Caki2 (cell line): ENCODE data around the gene KRTAP13-2. TPM values are rescaled to one million over a fixed set of nuclear protein-coding genes. Genes with fewer than 3 reads are reported as not detected.

Experiments
- DNase-seq: peaks from one replicate; pipeline ENCODE4 v3.0.0-alpha.2; 2015; ENCODE audit warnings: low read depth
- in situ Hi-C: cut with HindIII; loops from 2 replicates; pipeline ENCODE4 v1.10.0; 2016; ENCODE audit warnings: low sequenced_read_pairs, low pct_unique_long_range_greater_than_20kb, mixed read lengths
- total RNA-seq: library from RNA; depleted of rRNA; stranded (reverse); fragments of >200 nt; shearing (Covaris generic); gene quantifications from 2 replicates; pipeline ENCODE4 v1.2.3, GENCODE V29; 2014; ENCODE audit warnings: low replicate concordance; rRNA removed

The KRTAP13-2 gene
- total RNA-seq, 1 experiment from 2014 or later, result not detected

DNA sequence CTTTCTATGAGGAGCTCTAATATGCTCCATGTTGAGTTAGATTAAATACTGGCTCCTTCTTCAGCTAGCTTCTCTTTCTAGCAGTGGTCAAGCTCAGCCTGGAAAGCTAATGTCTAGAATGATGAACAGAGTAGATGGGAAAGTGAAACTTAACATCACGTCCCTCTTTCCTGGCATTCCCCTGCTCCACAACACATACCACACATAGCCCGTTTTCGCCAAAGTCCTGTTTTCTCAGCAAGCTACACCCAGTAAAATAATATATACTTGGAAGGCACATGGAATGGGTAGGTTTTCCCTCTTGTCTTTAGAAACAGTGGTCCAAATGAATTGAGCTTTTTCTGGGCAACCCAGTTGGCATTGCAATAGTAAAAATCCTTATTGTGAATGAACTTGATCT lies 38.3 kb downstream of the KRTAP13-2 start:
- no peak for DNase-seq
- in situ Hi-C loops, result no loop called here

DNA sequence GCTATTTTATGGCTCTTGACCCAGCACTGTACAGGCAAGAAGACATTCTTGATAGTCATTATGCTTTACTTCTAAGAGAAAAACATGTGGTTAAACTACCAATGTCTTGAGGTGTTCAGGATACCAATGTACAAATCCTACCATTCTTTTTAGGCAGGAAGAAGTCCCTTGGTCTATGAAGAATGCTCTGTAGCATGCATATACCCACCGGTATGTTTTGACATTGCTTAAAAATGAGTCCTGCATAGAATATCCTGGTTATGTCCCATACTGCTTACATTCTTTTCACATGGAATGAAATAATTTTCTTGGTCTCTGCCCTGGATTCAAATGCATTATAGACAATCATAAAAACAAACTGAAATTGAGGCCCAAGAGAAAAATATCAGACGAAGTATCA lies 39.4 kb downstream of the KRTAP13-2 start:
- no peak for DNase-seq
- in situ Hi-C loops, result no loop called here

DNA sequence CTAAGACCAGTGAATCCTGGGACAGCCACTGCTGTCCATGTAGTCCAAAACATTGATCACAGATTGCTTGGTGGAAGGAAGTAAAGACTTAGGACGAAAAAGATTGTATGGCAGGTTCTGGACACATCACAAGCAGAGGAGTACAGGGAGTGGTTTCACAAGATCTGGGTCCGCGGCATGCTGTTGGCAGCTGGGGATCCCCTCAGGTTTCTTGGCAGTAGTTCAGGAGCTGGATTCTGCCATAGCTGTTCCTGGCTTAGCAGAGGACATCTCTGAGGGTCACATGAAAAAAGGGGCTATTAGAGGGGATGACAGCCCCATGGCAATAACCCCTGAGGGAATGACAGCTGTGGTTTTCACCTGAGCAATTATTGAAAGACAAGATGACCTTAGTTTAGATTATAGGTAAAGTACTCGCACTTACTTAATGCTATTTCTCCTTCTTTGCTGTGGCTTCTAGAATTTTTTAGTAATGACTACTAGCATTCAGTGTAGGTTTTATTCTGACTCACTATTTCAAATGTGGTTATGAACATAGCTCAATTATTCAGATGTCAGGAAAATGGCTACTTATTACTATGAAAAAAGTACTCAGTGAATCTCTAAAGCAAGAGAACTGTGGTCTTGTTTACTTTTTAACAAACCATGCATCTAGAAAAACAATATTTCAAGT lies 42.7 kb downstream of the KRTAP13-2 start:
- in situ Hi-C loops, result no loop called here
- DNase-seq, result no peak

DNA sequence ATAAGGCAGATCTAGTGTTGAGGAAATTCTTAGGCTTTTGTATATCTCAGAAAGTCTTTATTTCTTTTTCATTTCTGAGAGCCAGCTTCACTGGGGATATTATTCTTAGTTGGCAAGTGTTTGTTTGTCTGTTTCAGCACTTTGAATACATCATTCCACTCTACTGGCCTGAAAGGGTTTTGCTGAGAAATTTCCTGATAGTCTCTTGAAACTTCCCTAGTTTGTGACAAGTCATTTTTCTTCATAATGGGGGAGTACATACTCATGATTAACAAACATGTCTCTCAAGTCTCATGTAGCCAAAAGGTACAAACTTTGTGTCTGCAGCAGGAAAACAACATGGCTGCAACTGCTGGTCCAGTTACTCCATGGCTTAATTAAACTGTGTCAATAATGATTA lies 45.7 kb downstream of the KRTAP13-2 start:
- in situ Hi-C loops, result no loop called here
- no peak for DNase-seq

Other genes with a start within 250 kb of the KRTAP13-2 start
- gene CLDN17, start 205.5 kb downstream of the KRTAP13-2 start, total RNA-seq, result not detected in 2 replicates
- not detected in 2 replicates for gene CLDN8, start 156.2 kb downstream of the KRTAP13-2 start, total RNA-seq
- gene KRTAP24-1, start 89.3 kb downstream of the KRTAP13-2 start, total RNA-seq, result not detected in 2 replicates
- gene KRTAP25-1, start 82.8 kb downstream of the KRTAP13-2 start, total RNA-seq, result not detected in 2 replicates
- gene KRTAP26-1, start 52.0 kb downstream of the KRTAP13-2 start, total RNA-seq, result not detected in 2 replicates
- gene KRTAP27-1, start 34.6 kb downstream of the KRTAP13-2 start, total RNA-seq, result not detected in 2 replicates
- gene KRTAP23-1, start 23.7 kb downstream of the KRTAP13-2 start, total RNA-seq, result not detected in 2 replicates
- gene KRTAP13-1, start 23.8 kb upstream of the KRTAP13-2 start, total RNA-seq, result not detected in 2 replicates
- not detected in 2 replicates for gene KRTAP13-3, start 53.7 kb upstream of the KRTAP13-2 start, total RNA-seq
- not detected in 2 replicates for gene KRTAP13-4, start 57.9 kb upstream of the KRTAP13-2 start, total RNA-seq
- gene KRTAP15-1, start 68.0 kb upstream of the KRTAP13-2 start, total RNA-seq, result not detected in 2 replicates
- not detected in 2 replicates for gene KRTAP19-1, start 108.1 kb upstream of the KRTAP13-2 start, total RNA-seq
- gene KRTAP19-2, start 115.2 kb upstream of the KRTAP13-2 start, total RNA-seq, result not detected in 2 replicates
- gene KRTAP19-3, start 119.7 kb upstream of the KRTAP13-2 start, total RNA-seq, result not detected in 2 replicates
- not detected in 2 replicates for gene KRTAP19-4, start 124.9 kb upstream of the KRTAP13-2 start, total RNA-seq
- not detected in 2 replicates for gene KRTAP19-5, start 129.9 kb upstream of the KRTAP13-2 start, total RNA-seq
- not detected in 2 replicates for gene KRTAP19-6, start 169.6 kb upstream of the KRTAP13-2 start, total RNA-seq
- gene KRTAP19-7, start 189.0 kb upstream of the KRTAP13-2 start, total RNA-seq, result not detected in 2 replicates
- not detected in 2 replicates for gene KRTAP22-2, start 218.1 kb upstream of the KRTAP13-2 start, total RNA-seq
- gene KRTAP6-3, start 220.2 kb upstream of the KRTAP13-2 start, total RNA-seq, result not detected in 2 replicates
- gene KRTAP6-2, start 226.6 kb upstream of the KRTAP13-2 start, total RNA-seq, result not detected in 2 replicates
- gene KRTAP22-1, start 228.8 kb upstream of the KRTAP13-2 start, total RNA-seq, result not detected in 2 replicates
- not detected in 2 replicates for gene KRTAP6-1, start 241.7 kb upstream of the KRTAP13-2 start, total RNA-seq
- not detected in 2 replicates for gene KRTAP20-1, start 244.2 kb upstream of the KRTAP13-2 start, total RNA-seq
- gene KRTAP20-4, start 248.4 kb upstream of the KRTAP13-2 start, total RNA-seq, result not detected in 2 replicates